C4-2B (cell line): ENCODE data around the gene RAB11A.

Source experiments
- H3K27ac ChIP-seq: fragments of 450-650 bp; 2 replicates; pipeline ENCODE4 v1.5.1; 2017
- ZFX ChIP-seq: fragments of 450-650 bp; IDR thresholded peaks from 2 replicates; pipeline ENCODE4 v1.6.1; 2017
- TF ChIP-seq, protein P1 (sequence below): fragments of 450-650 bp; conservative IDR thresholded peaks from 2 replicates; pipeline ENCODE4 v1.5.1; 2017; ENCODE audit warnings: mild to moderate bottlenecking

RAB11A gene

DNA sequence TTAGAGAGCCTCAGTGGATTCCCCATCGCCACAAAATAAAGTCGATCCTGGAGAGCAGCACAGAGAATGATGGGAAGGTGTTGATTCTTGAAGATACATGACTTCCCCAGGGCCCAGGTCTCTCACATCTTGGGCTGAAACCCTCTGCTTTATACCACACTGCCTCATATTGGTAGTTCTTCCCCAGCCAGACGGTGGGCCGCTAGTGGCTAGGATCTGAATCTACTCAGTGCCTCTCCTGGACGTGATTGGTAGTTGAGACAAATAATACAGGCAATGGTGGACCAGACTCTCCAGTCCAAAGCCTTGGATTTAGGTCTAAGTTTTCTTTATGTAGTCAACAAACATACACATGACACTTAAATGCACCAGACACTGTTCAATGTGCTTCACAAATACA lies 49.7 kb downstream of the RAB11A start:
- no peak overlapping the region for H3K27ac ChIP-seq
- TF ChIP-seq, protein P1, sequence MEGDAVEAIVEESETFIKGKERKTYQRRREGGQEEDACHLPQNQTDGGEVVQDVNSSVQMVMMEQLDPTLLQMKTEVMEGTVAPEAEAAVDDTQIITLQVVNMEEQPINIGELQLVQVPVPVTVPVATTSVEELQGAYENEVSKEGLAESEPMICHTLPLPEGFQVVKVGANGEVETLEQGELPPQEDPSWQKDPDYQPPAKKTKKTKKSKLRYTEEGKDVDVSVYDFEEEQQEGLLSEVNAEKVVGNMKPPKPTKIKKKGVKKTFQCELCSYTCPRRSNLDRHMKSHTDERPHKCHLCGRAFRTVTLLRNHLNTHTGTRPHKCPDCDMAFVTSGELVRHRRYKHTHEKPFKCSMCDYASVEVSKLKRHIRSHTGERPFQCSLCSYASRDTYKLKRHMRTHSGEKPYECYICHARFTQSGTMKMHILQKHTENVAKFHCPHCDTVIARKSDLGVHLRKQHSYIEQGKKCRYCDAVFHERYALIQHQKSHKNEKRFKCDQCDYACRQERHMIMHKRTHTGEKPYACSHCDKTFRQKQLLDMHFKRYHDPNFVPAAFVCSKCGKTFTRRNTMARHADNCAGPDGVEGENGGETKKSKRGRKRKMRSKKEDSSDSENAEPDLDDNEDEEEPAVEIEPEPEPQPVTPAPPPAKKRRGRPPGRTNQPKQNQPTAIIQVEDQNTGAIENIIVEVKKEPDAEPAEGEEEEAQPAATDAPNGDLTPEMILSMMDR: no peak
- no peak for TF ChIP-seq ZFX

DNA sequence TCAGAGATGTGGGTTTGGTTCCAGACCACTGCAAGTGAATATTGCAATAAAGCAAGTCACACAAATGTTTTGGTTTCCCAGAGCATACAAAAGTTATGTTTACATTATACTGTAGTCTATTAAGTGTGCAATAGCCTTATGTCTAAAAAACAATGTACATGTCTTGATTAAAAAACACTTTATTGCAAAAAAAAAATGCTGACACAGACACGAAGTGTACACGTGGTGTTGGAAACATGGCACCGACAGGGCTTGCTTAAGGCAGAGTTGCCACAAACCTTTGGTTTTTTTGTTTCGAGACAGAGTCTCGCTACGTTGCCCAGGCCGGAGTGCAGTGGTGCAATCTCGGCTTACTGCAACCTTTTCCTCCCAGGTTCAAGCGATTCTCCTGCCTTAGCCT lies 50.1 kb downstream of the RAB11A start:
- no peak for TF ChIP-seq ZFX
- TF ChIP-seq, protein P1: no peak
- no peak overlapping the region for H3K27ac ChIP-seq

DNA sequence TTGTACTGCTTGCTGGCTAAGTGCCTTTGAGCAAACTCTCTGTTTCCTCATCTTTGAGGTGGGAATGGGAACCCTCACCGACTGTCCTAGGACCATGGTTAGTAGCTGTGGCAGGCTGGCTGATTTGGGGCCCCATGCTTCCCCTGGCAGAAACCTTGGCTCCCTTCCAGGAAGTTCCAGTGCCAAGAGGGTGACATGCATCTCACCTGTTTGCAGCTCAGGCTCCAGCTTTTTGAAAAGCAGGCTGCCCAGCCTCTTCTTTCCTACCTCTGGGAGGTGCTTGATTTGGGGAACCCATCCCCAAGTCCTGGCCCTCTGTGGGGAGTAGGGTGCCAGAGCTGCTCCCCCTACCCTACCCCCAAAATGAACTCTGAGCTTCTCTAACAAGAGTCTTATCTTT lies 50.8 kb downstream of the RAB11A start:
- H3K27ac ChIP-seq: no peak overlapping the region
- TF ChIP-seq ZFX: no peak
- TF ChIP-seq, protein P1: no peak

DNA sequence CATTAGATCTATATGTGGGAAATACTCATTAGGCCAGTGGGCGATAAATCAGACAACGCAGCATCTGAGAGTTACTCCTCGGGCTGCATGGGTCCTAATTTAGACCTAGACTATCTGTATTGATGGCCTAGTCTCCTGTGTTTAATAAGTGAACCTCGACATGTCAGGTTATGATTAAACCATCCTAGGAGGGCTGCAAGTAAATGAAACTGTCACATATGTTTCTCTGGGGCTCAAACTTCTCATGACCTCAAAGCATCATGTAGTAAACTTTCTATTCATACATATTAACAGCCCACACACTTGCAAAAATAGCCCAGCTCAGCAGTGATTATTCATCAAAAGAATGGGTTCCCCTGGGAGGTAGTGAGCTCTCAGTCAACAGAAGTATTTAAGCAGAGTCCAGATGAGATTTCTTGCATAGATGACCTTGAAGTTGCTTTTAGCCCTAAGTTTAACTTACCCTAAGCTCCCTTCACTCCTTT lies 51.6 kb downstream of the RAB11A start:
- no peak for TF ChIP-seq ZFX
- TF ChIP-seq, protein P1: no peak
- H3K27ac ChIP-seq: no peak overlapping the region

DNA sequence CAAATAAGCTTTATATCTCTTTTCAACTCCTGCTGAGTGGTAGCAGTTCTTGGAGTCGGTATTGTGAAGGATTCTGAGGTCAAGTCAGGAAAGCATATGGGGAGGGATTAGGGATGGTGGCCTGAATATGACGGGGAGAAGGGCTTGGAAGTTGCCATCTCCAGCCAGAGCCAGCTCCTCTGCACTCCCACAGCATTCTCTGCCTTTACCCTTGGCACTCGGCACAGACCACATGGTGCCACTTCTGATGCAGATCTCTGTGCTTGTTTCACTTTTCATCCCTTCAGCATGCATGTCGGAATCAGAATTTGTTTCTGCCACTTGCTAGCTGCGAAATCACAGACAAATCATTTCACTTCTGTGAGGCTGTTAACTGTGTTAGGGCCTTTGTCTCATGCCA lies 52.5 kb downstream of the RAB11A start:
- H3K27ac ChIP-seq: no peak overlapping the region
- no peak for TF ChIP-seq ZFX
- TF ChIP-seq, protein P1: no peak

DNA sequence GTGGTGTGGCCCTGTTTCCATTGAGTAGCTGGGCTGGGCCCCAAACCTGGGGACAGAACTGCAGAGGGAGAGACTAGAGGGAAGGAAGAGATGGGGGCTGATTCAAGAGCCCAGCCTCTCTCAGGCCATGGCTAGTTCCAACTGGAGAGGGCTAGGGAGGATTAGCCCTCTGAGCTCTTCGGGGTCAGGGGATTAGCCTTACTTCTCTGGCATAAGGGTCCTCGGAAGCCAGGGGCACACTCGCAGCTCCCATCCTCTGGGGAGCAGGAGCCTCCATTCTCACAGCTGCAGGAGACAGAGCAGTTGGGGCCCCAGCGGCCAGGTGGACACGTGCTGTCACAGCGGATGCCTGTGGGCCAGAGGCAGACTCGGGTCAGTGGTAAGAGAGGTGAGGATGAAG lies 53.3 kb downstream of the RAB11A start:
- H3K27ac ChIP-seq: no peak overlapping the region
- no peak for TF ChIP-seq ZFX
- TF ChIP-seq, protein P1: no peak

DNA sequence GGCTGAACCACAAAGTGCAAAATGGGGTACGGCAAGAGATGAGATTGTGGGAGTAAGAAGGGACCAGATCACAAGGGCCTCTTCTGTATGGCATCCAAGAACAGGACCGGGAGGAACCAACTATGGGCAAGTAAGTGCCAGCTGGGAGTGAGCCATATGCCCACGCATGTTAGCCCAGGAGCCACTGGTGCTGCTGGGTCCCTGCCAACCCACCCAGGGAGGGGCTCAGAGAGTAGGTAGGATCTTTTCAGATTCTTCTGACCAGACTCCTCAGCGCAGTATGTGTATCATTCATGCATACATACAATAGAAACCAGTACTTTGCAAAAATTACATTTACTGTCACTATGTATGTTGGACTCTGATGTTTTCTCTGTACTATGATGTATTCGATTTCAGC lies 54.0 kb downstream of the RAB11A start:
- no peak overlapping the region for H3K27ac ChIP-seq
- TF ChIP-seq, protein P1: no peak
- no peak for TF ChIP-seq ZFX
